Body of pancreas (tissue), 4 donors: Measurements from ENCODE around the gene ZSCAN30. TPM values are rescaled to one million over a fixed set of nuclear protein-coding genes. Genes with fewer than 3 reads are reported as not detected.
"Not testable (repeated sequence)": the region's sequence is repeated elsewhere in the genome, so short reads cannot be mapped to it uniquely, and the experiment has no call there.

Experiments
- ATAC-seq: fragments of 150-250 bp; one replicate; pipeline ENCODE4 v1.9.1; 2016
- DNase-seq, 4 donors: peaks; one replicate each; pipeline ENCODE4 v3.0.0-alpha.2; 2019
- H3K27ac ChIP-seq, 4 donors: fragments of 200-600 bp; sonication (generic); 1 replicate in 3 of 4; 2 replicates in 1 of 4; pipeline versions ENCODE4 v1.5.1 to v1.6.1; 2016 to 2019; ENCODE audit warnings: mild to moderate bottlenecking in 1 of 4, mixed read lengths in 1 of 4, moderate library complexity in 1 of 4
- H3K27me3 ChIP-seq, 2 donors: fragments of 200-600 bp; sonication (generic); one replicate each; pipeline ENCODE4 v1.6.0; 2016; ENCODE audit warnings: mild to moderate bottlenecking in 1 of 2
- H3K36me3 ChIP-seq, 2 donors: fragments of 200-600 bp; sonication (generic); replicated peaks in 1 of 2; 2 replicates each; pipeline ENCODE4 v1.5.1; 2016; ENCODE audit warnings: low read depth in 2 of 2; ENCODE audit not compliant: insufficient read depth in 1 of 2
- H3K4me1 ChIP-seq: fragments of 200-600 bp; sonication (generic); one replicate; pipeline ENCODE4 v1.6.0; 2016
- H3K4me3 ChIP-seq, 2 donors: fragments of 200-600 bp; sonication (generic); 1 replicate in 1 of 2; 2 replicates in 1 of 2; pipeline ENCODE4 v1.5.1; 2016 to 2019
- H3K9me3 ChIP-seq, 3 donors: fragments of 200-600 bp; sonication (generic); 1 replicate in 2 of 3; 2 replicates in 1 of 3; pipeline ENCODE4 v1.5.1; 2016
- POLR2A ChIP-seq, 3 donors: fragments of 450-650 bp; IDR thresholded peaks; one replicate each; pipeline ENCODE4 v1.6.1; 2016; ENCODE audit warnings: antibody characterized with exemption in 3 of 3, mild to moderate bottlenecking in 2 of 3
- WGBS, 2 donors: methylation state at CpG; one replicate each; pipeline ENCODE4 v1.1.5; 2017; 5-methylcytosine and 5-hydroxymethylcytosine counted together
- intact Hi-C: fragments of 100-400 bp; cut with DNase I; formaldehyde crosslinking; loops from one replicate; pipeline ENCODE4 v1.15.1; 2023
- total RNA-seq, 2 donors: library from RNA; depleted of rRNA; stranded (reverse); fragments of >200 nt; gene quantifications; one replicate each; pipeline ENCODE4 v1.1.0, GENCODE V29; 2016
- TF ChIP-seq, protein P1 (sequence below), 7 experiments: fragments of 450-650 bp in 4 of 7; fragments of 200-600 bp in 3 of 7; sonication (generic) in 3 of 7; IDR thresholded peaks; one replicate each; pipeline ENCODE4 v1.5.1; 2016 to 2019; ENCODE audit warnings: antibody characterized with exemption in 7 of 7

Gene ZSCAN30
- total RNA-seq, 2 donors from 2014 or later = 9.9 to 19.4 TPM

DNA sequence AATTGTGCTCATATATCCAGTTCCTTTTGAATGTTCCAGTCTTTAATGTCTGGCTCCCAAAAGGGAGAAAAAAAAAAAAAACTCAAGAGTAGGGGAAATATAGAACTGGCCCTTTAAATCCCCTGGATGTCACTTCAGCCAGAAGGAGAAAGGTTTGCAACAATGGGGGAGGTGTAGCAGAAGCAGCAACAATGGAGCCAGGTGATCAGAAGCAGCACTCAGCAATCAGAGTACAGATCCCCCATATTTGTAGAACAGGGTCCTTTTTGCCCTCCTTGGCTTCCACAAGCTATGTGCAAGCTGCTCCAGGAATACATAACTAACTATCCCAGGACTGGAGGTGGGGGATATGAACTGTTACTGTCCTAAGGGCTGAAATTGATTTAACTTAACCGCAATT is 75.0 kb downstream of the ZSCAN30 start:
- 69 to 83% methylated on average over 1 of the region's 1 CpG for WGBS, 2 donors
- no peaks in the 10 kb centered on the region for H3K27me3 ChIP-seq
- no peak for TF ChIP-seq POLR2A (IDR thresholded peaks at IDR 0.05)
- TF ChIP-seq, protein P1, sequence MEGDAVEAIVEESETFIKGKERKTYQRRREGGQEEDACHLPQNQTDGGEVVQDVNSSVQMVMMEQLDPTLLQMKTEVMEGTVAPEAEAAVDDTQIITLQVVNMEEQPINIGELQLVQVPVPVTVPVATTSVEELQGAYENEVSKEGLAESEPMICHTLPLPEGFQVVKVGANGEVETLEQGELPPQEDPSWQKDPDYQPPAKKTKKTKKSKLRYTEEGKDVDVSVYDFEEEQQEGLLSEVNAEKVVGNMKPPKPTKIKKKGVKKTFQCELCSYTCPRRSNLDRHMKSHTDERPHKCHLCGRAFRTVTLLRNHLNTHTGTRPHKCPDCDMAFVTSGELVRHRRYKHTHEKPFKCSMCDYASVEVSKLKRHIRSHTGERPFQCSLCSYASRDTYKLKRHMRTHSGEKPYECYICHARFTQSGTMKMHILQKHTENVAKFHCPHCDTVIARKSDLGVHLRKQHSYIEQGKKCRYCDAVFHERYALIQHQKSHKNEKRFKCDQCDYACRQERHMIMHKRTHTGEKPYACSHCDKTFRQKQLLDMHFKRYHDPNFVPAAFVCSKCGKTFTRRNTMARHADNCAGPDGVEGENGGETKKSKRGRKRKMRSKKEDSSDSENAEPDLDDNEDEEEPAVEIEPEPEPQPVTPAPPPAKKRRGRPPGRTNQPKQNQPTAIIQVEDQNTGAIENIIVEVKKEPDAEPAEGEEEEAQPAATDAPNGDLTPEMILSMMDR (IDR thresholded peaks at IDR 0.05) = no peak
- no peaks in the 10 kb centered on the region for H3K9me3 ChIP-seq
- no peaks in the 10 kb centered on the region for H3K4me1 ChIP-seq
- H3K36me3 ChIP-seq = no peaks in the 10 kb centered on the region
- no peak for DNase-seq
- ATAC-seq = no peak
- no peak overlapping the region for H3K4me3 ChIP-seq
- H3K27ac ChIP-seq = no peak overlapping the region
- intact Hi-C loops = no loop called here

DNA sequence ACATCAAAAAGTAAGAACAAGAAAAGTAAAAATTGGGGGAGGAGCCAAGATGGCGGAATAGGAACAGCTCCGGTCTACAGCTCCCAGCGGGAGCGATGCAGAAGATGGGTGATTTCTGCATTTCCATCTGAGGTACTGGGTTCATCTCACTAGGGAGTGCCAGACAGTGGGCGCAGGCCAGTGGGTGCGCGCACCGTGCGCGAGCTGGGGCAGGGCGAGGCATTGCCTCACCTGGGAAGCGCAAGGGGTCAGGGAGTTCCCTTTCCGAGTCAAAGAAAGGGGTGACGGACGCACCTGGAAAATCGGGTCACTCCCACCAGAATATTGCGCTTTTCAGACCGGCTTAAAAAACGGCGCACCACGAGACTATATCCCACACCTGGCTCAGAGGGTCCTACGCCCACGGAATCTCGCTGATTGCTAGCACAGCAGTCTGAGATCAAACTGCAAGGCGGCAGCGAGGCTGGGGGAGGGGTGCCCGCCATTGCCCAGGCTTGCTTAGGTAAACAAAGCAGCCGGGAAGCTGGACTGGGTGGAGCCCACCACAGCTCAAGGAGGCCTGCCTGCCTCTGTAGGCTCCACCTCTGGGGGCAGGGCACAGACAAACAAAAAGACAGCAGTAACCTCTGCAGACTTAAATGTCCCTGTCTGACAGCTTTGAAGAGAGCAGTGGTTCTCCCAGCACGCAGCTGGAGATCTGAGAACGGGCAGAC is 84.1 kb downstream of the ZSCAN30 start:
- DNase-seq, H3K27me3 ChIP-seq, H3K36me3 ChIP-seq, H3K4me1 ChIP-seq, H3K4me3 ChIP-seq, H3K9me3 ChIP-seq, intact Hi-C loops, H3K27ac ChIP-seq, ATAC-seq: not testable (repeated sequence)
- 88 to 97% methylated on average over 8 to 15 of the region's 30 CpGs for WGBS, 2 donors

DNA sequence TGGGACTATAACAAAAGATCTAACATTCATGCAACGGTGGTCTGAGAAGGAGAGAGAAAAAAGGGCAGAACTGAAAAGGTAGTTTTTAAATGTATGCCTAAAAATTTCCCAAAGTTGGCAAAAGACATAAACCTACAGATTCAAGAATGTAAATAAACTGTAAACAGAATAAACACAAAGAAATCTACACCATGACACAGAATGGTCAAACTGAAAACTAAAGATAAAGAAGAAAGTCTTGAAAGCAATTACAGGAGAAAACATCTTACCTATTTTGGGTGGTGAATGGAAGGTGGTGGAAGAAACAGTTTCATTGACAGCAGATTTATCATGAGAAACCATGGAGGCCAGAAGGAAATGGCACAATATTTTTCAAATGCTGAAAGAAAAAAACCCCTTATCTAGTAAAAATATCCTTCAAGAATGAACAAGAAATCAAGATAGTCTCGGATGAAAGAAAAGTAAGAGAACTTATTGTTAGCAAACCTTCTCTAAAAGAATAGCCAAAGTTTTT is 84.8 kb downstream of the ZSCAN30 start:
- Histone ChIP-seq H3K4me1 (peaks cover 4% of the 10 kb centered on the region), H3K4me3 (no peak overlapping the region), H3K9me3 (no peaks in the 10 kb centered on the region), H3K27ac (no peak overlapping the region), H3K36me3 (no peaks in the 10 kb centered on the region), H3K27me3 (no peaks in the 10 kb centered on the region)
- 78 to 82% methylated on average over 2 of the region's 2 CpGs for WGBS, 2 donors
- no peak for ATAC-seq
- TF ChIP-seq, protein P1 (IDR thresholded peaks at IDR 0.05) = no peak
- TF ChIP-seq POLR2A (IDR thresholded peaks at IDR 0.05) = no peak
- no peak for DNase-seq
- intact Hi-C loops = no loop called here

DNA sequence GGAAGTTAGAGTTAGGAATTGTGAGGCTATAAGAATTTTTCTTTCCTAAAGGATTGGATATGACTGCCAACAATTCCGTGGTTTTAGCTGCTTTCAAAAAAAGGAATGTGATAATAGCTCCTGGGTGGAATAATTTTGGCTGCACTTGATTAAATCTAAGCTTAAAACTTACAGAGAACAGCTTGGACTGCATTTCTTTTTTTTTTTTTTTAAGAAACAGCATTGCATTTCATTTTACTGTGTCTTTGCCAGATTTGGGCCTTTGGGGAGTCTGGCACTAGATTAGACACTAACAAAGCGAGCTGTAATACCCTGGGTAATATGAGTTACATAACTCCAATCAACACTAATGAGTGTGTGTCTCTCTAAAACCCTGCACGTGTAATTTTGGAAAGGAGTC is 87.0 kb downstream of the ZSCAN30 start:
- Histone ChIP-seq H3K4me1 (peaks cover 4% of the 10 kb centered on the region), H3K36me3 (no peaks in the 10 kb centered on the region), H3K27me3 (no peaks in the 10 kb centered on the region), H3K9me3 (no peaks in the 10 kb centered on the region), H3K4me3 (no peak overlapping the region), H3K27ac (no peak overlapping the region)
- intact Hi-C loops = no loop called here
- TF ChIP-seq, protein P1 (IDR thresholded peaks at IDR 0.05) = no peak
- TF ChIP-seq POLR2A (IDR thresholded peaks at IDR 0.05) = no peak
- ATAC-seq (no peak), DNase-seq (no peak)
- 49 to 51% methylated on average over 3 of the region's 3 CpGs for WGBS, 2 donors

DNA sequence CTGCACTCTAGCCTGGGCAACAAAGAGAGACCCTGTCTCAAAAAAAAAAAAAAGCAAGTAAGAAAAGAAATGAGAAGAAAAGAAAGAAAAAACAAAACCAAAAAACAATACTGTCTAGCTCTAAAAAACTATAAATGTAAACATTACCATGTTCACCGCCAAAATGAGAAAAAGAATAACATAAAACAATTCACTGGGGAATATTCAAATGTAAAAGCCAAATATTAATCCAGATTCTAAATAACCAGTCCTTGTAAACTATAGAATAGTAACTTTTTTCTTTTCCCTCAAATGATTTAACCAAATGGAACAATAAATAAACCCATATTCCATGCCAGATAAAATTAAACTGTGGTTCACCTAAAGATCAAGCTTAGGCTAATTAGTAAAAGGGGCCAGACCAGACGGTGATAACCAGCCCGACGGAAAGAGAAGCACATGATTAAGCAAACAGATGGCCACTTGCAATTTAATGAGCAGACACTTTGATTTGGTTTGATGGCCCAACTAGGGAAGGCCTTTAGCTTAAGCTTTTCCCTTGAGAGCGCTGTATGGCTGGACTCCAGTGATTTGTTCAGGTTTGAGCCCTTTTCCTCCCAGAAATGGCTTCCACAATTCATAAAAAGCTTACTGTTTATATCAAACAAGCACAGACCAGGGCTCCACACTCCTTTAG is 88.6 kb downstream of the ZSCAN30 start:
- Histone ChIP-seq H3K27ac (no peak overlapping the region), H3K9me3 (no peaks in the 10 kb centered on the region), H3K4me1 (peaks cover 4% of the 10 kb centered on the region), H3K36me3 (no peaks in the 10 kb centered on the region), H3K27me3 (no peaks in the 10 kb centered on the region), H3K4me3 (no peak overlapping the region)
- ATAC-seq = no peak
- intact Hi-C loops = no loop called here
- TF ChIP-seq, protein P1 (IDR thresholded peaks at IDR 0.05) = no peak
- TF ChIP-seq POLR2A (IDR thresholded peaks at IDR 0.05) = no peak
- DNase-seq = no peak
- 71 to 78% methylated on average over 5 of the region's 5 CpGs for WGBS, 2 donors

Other genes with a start within 250 kb of the ZSCAN30 start
- gene MAPRE2, start 248.8 kb downstream of the ZSCAN30 start, total RNA-seq = 10 to 100 TPM; 11.7 to 11.9 TPM
- 10 to 100 TPM; 13.7 to 26.7 TPM for gene ZNF397, start 49.2 kb downstream of the ZSCAN30 start, total RNA-seq
- 10 to 100 TPM; 17.9 to 18.5 TPM for gene ZNF24, start 54.2 kb upstream of the ZSCAN30 start, total RNA-seq
- gene ZNF396, start 87.1 kb upstream of the ZSCAN30 start, total RNA-seq = 1 to 10 TPM; 2.6 to 3.9 TPM
- gene INO80C, start 207.7 kb upstream of the ZSCAN30 start, total RNA-seq = 10 to 100 TPM in 1 of 2 donors, 1 to 10 TPM in 1; 1.6 to 10.4 TPM